GM18520 (cell line): ENCODE measurements around the gene GAPT.
A peak's percentile ranks its signal among the peaks of the same experiment; 100 is the strongest.

ENCODE experiments used
- ATAC-seq: cut with Tn5 transposase; IDR thresholded peaks from one replicate; pipeline ENCODE4 v1.9.1; 2021; ENCODE audit not compliant: unreplicated experiment

Gene GAPT

GRCh38 chr5:58460732-58461286 lies 30.4 kb upstream of the GAPT start:
- ATAC-seq, result peak; percentile 54

GRCh38 chr5:58462154-58462553 lies 29.1 kb upstream of the GAPT start:
- no peak for ATAC-seq

- ATAC-seq, result no peak
Measured at GRCh38 chr5:58462623-58463230, 28.5 kb upstream of the GAPT start.

GRCh38 chr5:58466939-58467338 lies 24.3 kb upstream of the GAPT start:
- peak; percentile 96 for ATAC-seq

- no peak for ATAC-seq
Measured at GRCh38 chr5:58469896-58470295, 21.3 kb upstream of the GAPT start.

GRCh38 chr5:58475404-58475803 lies 15.8 kb upstream of the GAPT start:
- no peak for ATAC-seq

- ATAC-seq, result no peak
Measured at GRCh38 chr5:58477760-58478376, 13.4 kb upstream of the GAPT start.

GRCh38 chr5:58481066-58481676 lies 10.1 kb upstream of the GAPT start:
- ATAC-seq, result no peak

- ATAC-seq, result no peak
Measured at GRCh38 chr5:58481828-58482227, 9.4 kb upstream of the GAPT start.

GRCh38 chr5:58482536-58482935 lies 8.7 kb upstream of the GAPT start:
- ATAC-seq, result no peak

- ATAC-seq, result no peak
Measured at GRCh38 chr5:58484505-58484904, 6.7 kb upstream of the GAPT start.

- no peak for ATAC-seq
Measured at GRCh38 chr5:58486290-58486689, 4.9 kb upstream of the GAPT start.

GRCh38 chr5:58490402-58491050 lies 709 bp upstream of the GAPT start:
- no peak for ATAC-seq

GRCh38 chr5:58493141-58493540 lies 1.9 kb downstream of the GAPT start:
- no peak for ATAC-seq

GRCh38 chr5:58496488-58496887 lies 5.3 kb downstream of the GAPT start:
- ATAC-seq, result no peak

- ATAC-seq, result no peak
Measured at GRCh38 chr5:58497386-58497785, 6.2 kb downstream of the GAPT start.

GRCh38 chr5:58497921-58498320 lies 6.7 kb downstream of the GAPT start:
- ATAC-seq, result no peak

GRCh38 chr5:58498340-58498942 lies 7.2 kb downstream of the GAPT start:
- ATAC-seq, result no peak

- no peak for ATAC-seq
Measured at GRCh38 chr5:58499231-58499630, 8.0 kb downstream of the GAPT start.

- no peak for ATAC-seq
Measured at GRCh38 chr5:58499941-58500340, 8.7 kb downstream of the GAPT start.

GRCh38 chr5:58501778-58502417 lies 10.7 kb downstream of the GAPT start:
- no peak for ATAC-seq
